Body of pancreas (tissue), 4 donors: ENCODE measurements around the gene AK9. TPM values are rescaled to one million over a fixed set of nuclear protein-coding genes. Genes with fewer than 3 reads are reported as not detected.

Experiments
- ATAC-seq: fragments of 150-250 bp; one replicate; pipeline ENCODE4 v1.9.1; 2016
- DNase-seq, 4 donors: peaks; one replicate each; pipeline ENCODE4 v3.0.0-alpha.2; 2019
- H3K27ac ChIP-seq, 4 donors: fragments of 200-600 bp; sonication (generic); 1 replicate in 3 of 4; 2 replicates in 1 of 4; pipeline versions ENCODE4 v1.5.1 to v1.6.1; 2016 to 2019; ENCODE audit warnings: mild to moderate bottlenecking in 1 of 4, mixed read lengths in 1 of 4, moderate library complexity in 1 of 4
- H3K27me3 ChIP-seq, 2 donors: fragments of 200-600 bp; sonication (generic); one replicate each; pipeline ENCODE4 v1.6.0; 2016; ENCODE audit warnings: mild to moderate bottlenecking in 1 of 2
- H3K36me3 ChIP-seq, 2 donors: fragments of 200-600 bp; sonication (generic); replicated peaks in 1 of 2; 2 replicates each; pipeline ENCODE4 v1.5.1; 2016; ENCODE audit warnings: low read depth in 2 of 2; ENCODE audit not compliant: insufficient read depth in 1 of 2
- H3K4me1 ChIP-seq: fragments of 200-600 bp; sonication (generic); one replicate; pipeline ENCODE4 v1.6.0; 2016
- H3K4me3 ChIP-seq, 2 donors: fragments of 200-600 bp; sonication (generic); 1 replicate in 1 of 2; 2 replicates in 1 of 2; pipeline ENCODE4 v1.5.1; 2016 to 2019
- H3K9me3 ChIP-seq, 3 donors: fragments of 200-600 bp; sonication (generic); 1 replicate in 2 of 3; 2 replicates in 1 of 3; pipeline ENCODE4 v1.5.1; 2016
- CTCF ChIP-seq, 7 experiments: fragments of 450-650 bp in 4 of 7; fragments of 200-600 bp in 3 of 7; sonication (generic) in 3 of 7; IDR thresholded peaks; one replicate each; pipeline ENCODE4 v1.5.1; 2016 to 2019; ENCODE audit warnings: antibody characterized with exemption in 7 of 7
- POLR2A ChIP-seq, 3 donors: fragments of 450-650 bp; IDR thresholded peaks; one replicate each; pipeline ENCODE4 v1.6.1; 2016; ENCODE audit warnings: antibody characterized with exemption in 3 of 3, mild to moderate bottlenecking in 2 of 3
- whole genome bisulfite sequencing, 2 donors: methylation state at CpG; one replicate each; pipeline ENCODE4 v1.1.5; 2017; 5-methylcytosine and 5-hydroxymethylcytosine counted together
- intact Hi-C: fragments of 100-400 bp; cut with DNase I; formaldehyde crosslinking; loops from one replicate; pipeline ENCODE4 v1.15.1; 2023
- total RNA-seq, 2 donors: library from RNA; depleted of rRNA; stranded (reverse); fragments of >200 nt; gene quantifications; one replicate each; pipeline ENCODE4 v1.1.0, GENCODE V29; 2016

The AK9 gene
- total RNA-seq, 2 donors from 2014 or later, result 9.6 to 20.1 TPM

GRCh38 chr6:109503327-109504224 is 187.4 kb downstream of the AK9 start:
- ATAC-seq (no peak), DNase-seq (peak in 2 of 4 donors; percentile 9 to 11)
- no peak overlapping the region for H3K4me3 ChIP-seq
- intact Hi-C loops, result no loop called here
- no peaks in the 10 kb centered on the region for H3K4me1 ChIP-seq
- 79 to 84% methylated on average over 10 of the region's 10 CpGs for WGBS, 2 donors
- no peak overlapping the region for H3K27ac ChIP-seq
- H3K36me3 ChIP-seq, result no peaks in the 10 kb centered on the region
- no peaks in the 10 kb centered on the region for H3K9me3 ChIP-seq
- no peaks in the 10 kb centered on the region for H3K27me3 ChIP-seq
- TF ChIP-seq POLR2A (IDR thresholded peaks at IDR 0.05) (no peak), CTCF (IDR thresholded peaks at IDR 0.05) (no peak)

- 69 to 74% methylated on average over 2 of the region's 2 CpGs for WGBS, 2 donors
- Histone ChIP-seq H3K36me3 (no peaks in the 10 kb centered on the region), H3K4me1 (no peaks in the 10 kb centered on the region), H3K9me3 (no peaks in the 10 kb centered on the region), H3K27me3 (no peaks in the 10 kb centered on the region), H3K4me3 (no peak overlapping the region), H3K27ac (no peak overlapping the region)
- no peak for ATAC-seq
- TF ChIP-seq POLR2A (IDR thresholded peaks at IDR 0.05) (no peak), CTCF (IDR thresholded peaks at IDR 0.05) (no peak)
- intact Hi-C loops, result no loop called here
- DNase-seq, result no peak
These were observed 192.1 kb downstream of the AK9 start for GRCh38 chr6:109498936-109499335.

GRCh38 chr6:109498052-109498451 is 192.9 kb downstream of the AK9 start:
- TF ChIP-seq CTCF (IDR thresholded peaks at IDR 0.05), result no peak
- TF ChIP-seq POLR2A (IDR thresholded peaks at IDR 0.05), result no peak
- Histone ChIP-seq H3K36me3 (no peaks in the 10 kb centered on the region), H3K27ac (no peak overlapping the region), H3K9me3 (no peaks in the 10 kb centered on the region), H3K27me3 (no peaks in the 10 kb centered on the region), H3K4me3 (no peak overlapping the region), H3K4me1 (no peaks in the 10 kb centered on the region)
- DNase-seq, result no peak
- 85 to 89% methylated on average over 4 of the region's 4 CpGs for WGBS, 2 donors
- intact Hi-C loops, result no loop called here
- ATAC-seq, result no peak

GRCh38 chr6:109496036-109496772 is 194.8 kb downstream of the AK9 start:
- no peak overlapping the region for H3K4me3 ChIP-seq
- no peaks in the 10 kb centered on the region for H3K27me3 ChIP-seq
- H3K27ac ChIP-seq, result no peak overlapping the region
- TF ChIP-seq CTCF (IDR thresholded peaks at IDR 0.05), result no peak
- no peak for TF ChIP-seq POLR2A (IDR thresholded peaks at IDR 0.05)
- DNase-seq (no peak), ATAC-seq (no peak)
- 80 to 84% methylated on average over 9 of the region's 9 CpGs for WGBS, 2 donors
- H3K4me1 ChIP-seq, result no peaks in the 10 kb centered on the region
- intact Hi-C loops, result no loop called here
- H3K9me3 ChIP-seq, result no peaks in the 10 kb centered on the region
- H3K36me3 ChIP-seq, result no peaks in the 10 kb centered on the region
